Measurements from ENCODE around the gene MICAL1.

GRCh38 chr6:109441069-109441816, 14.3 kb downstream of the MICAL1 start:
- TF ChIP-seq CTCF (conservative IDR thresholded peaks at IDR 0.05) (0 out of 2 replicates have a peak, but pooled peaks have one; percentile 6), EZH2 (IDR thresholded peaks at IDR 0.05; ENCODE audit: low read depth) (no peak)

All from PC-9 (cell line).